WTC11 (cell line): ENCODE results near the gene SLC25A24.

Experiments used
- CREB1 ChIP-seq: sonication (generic); formaldehyde crosslinking; IDR thresholded peaks from 2 replicates; pipeline ENCODE4 v1.8.0; 2023; ENCODE audit warnings: mild to moderate bottlenecking, missing genetic modification reagents
- CTCF ChIP-seq: fragments of 200-600 bp; IDR thresholded peaks from 2 replicates; pipeline ENCODE4 v1.8.0; 2022; ENCODE audit warnings: antibody characterized with exemption
- ESRRA ChIP-seq: sonication (generic); formaldehyde crosslinking; IDR thresholded peaks from 2 replicates; pipeline ENCODE4 v1.8.1; 2022; ENCODE audit warnings: mild to moderate bottlenecking, missing genetic modification reagents, borderline replicate concordance
- FOXJ3 ChIP-seq: sonication (generic); formaldehyde crosslinking; IDR thresholded peaks from 2 replicates; pipeline ENCODE4 v1.9.0; 2021; ENCODE audit warnings: missing genetic modification reagents, mild to moderate bottlenecking, borderline replicate concordance
- FOXP1 ChIP-seq: sonication (generic); formaldehyde crosslinking; IDR thresholded peaks from 2 replicates; pipeline ENCODE4 v1.8.0; 2022; ENCODE audit warnings: missing genetic modification reagents, mild to moderate bottlenecking, moderate library complexity, borderline replicate concordance
- KAT7 ChIP-seq: sonication (generic); formaldehyde crosslinking; IDR thresholded peaks from 2 replicates; pipeline ENCODE4 v1.8.1; 2023; ENCODE audit warnings: missing genetic modification reagents, mild to moderate bottlenecking, borderline replicate concordance
- MAX ChIP-seq: sonication (generic); formaldehyde crosslinking; IDR thresholded peaks from 2 replicates; pipeline ENCODE4 v1.8.0; 2022; ENCODE audit warnings: mild to moderate bottlenecking, missing genetic modification reagents
- NFE2L1 ChIP-seq: sonication (generic); formaldehyde crosslinking; IDR thresholded peaks from 2 replicates; pipeline ENCODE4 v1.8.1; 2023; ENCODE audit warnings: missing genetic modification reagents
- SP1 ChIP-seq: sonication (generic); formaldehyde crosslinking; conservative IDR thresholded peaks from 2 replicates; pipeline ENCODE4 v1.8.1; 2022; ENCODE audit warnings: missing genetic modification reagents
- TEAD4 ChIP-seq: sonication (generic); formaldehyde crosslinking; IDR thresholded peaks from 2 replicates; pipeline ENCODE4 v1.8.0; 2022; ENCODE audit warnings: mild to moderate bottlenecking, missing genetic modification reagents
- TF ChIP-seq, protein P1 (sequence below): sonication (generic); formaldehyde crosslinking; IDR thresholded peaks from 2 replicates; pipeline ENCODE4 v1.8.1; 2023; ENCODE audit warnings: mild to moderate bottlenecking, missing genetic modification reagents, moderate library complexity
- TF ChIP-seq, protein P2 (sequence below): sonication (generic); formaldehyde crosslinking; IDR thresholded peaks from 2 replicates; pipeline ENCODE4 v1.8.0; 2022; ENCODE audit warnings: missing genetic modification reagents
- TF ChIP-seq, protein P3 (sequence below): sonication (generic); formaldehyde crosslinking; IDR thresholded peaks from 2 replicates; pipeline ENCODE4 v1.8.1; 2023; ENCODE audit warnings: mild to moderate bottlenecking, moderate library complexity, missing genetic modification reagents
- TF ChIP-seq, protein P4 (sequence below): sonication (generic); formaldehyde crosslinking; IDR thresholded peaks from 2 replicates; pipeline ENCODE4 v1.8.0; 2023; ENCODE audit warnings: missing genetic modification reagents

- TF ChIP-seq CTCF, result no peak
- TF ChIP-seq, protein P1, sequence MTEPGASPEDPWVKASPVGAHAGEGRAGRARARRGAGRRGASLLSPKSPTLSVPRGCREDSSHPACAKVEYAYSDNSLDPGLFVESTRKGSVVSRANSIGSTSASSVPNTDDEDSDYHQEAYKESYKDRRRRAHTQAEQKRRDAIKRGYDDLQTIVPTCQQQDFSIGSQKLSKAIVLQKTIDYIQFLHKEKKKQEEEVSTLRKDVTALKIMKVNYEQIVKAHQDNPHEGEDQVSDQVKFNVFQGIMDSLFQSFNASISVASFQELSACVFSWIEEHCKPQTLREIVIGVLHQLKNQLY (CRISPR knock-in tag), result no peak
- no peak for TF ChIP-seq TEAD4 (CRISPR knock-in tag)
- TF ChIP-seq, protein P2, sequence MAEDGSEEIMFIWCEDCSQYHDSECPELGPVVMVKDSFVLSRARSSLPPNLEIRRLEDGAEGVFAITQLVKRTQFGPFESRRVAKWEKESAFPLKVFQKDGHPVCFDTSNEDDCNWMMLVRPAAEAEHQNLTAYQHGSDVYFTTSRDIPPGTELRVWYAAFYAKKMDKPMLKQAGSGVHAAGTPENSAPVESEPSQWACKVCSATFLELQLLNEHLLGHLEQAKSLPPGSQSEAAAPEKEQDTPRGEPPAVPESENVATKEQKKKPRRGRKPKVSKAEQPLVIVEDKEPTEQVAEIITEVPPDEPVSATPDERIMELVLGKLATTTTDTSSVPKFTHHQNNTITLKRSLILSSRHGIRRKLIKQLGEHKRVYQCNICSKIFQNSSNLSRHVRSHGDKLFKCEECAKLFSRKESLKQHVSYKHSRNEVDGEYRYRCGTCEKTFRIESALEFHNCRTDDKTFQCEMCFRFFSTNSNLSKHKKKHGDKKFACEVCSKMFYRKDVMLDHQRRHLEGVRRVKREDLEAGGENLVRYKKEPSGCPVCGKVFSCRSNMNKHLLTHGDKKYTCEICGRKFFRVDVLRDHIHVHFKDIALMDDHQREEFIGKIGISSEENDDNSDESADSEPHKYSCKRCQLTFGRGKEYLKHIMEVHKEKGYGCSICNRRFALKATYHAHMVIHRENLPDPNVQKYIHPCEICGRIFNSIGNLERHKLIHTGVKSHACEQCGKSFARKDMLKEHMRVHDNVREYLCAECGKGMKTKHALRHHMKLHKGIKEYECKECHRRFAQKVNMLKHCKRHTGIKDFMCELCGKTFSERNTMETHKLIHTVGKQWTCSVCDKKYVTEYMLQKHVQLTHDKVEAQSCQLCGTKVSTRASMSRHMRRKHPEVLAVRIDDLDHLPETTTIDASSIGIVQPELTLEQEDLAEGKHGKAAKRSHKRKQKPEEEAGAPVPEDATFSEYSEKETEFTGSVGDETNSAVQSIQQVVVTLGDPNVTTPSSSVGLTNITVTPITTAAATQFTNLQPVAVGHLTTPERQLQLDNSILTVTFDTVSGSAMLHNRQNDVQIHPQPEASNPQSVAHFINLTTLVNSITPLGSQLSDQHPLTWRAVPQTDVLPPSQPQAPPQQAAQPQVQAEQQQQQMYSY (CRISPR knock-in tag), result no peak
- TF ChIP-seq FOXP1 (CRISPR knock-in tag), result no peak
- TF ChIP-seq KAT7 (CRISPR knock-in tag), result no peak
- TF ChIP-seq, protein P3, sequence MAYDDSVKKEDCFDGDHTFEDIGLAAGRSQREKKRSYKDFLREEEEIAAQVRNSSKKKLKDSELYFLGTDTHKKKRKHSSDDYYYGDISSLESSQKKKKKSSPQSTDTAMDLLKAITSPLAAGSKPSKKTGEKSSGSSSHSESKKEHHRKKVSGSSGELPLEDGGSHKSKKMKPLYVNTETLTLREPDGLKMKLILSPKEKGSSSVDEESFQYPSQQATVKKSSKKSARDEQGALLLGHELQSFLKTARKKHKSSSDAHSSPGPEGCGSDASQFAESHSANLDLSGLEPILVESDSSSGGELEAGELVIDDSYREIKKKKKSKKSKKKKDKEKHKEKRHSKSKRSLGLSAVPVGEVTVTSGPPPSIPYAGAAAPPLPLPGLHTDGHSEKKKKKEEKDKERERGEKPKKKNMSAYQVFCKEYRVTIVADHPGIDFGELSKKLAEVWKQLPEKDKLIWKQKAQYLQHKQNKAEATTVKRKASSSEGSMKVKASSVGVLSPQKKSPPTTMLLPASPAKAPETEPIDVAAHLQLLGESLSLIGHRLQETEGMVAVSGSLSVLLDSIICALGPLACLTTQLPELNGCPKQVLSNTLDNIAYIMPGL, result no peak
- TF ChIP-seq SP1 (CRISPR knock-in tag), result no peak
- no peak for TF ChIP-seq FOXJ3 (CRISPR knock-in tag)
- TF ChIP-seq ESRRA (CRISPR knock-in tag), result no peak
- no peak for TF ChIP-seq NFE2L1
- TF ChIP-seq MAX (CRISPR knock-in tag), result no peak
- TF ChIP-seq, protein P4, sequence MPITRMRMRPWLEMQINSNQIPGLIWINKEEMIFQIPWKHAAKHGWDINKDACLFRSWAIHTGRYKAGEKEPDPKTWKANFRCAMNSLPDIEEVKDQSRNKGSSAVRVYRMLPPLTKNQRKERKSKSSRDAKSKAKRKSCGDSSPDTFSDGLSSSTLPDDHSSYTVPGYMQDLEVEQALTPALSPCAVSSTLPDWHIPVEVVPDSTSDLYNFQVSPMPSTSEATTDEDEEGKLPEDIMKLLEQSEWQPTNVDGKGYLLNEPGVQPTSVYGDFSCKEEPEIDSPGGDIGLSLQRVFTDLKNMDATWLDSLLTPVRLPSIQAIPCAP (CRISPR knock-in tag), result no peak
- TF ChIP-seq CREB1 (CRISPR knock-in tag), result no peak
Measured at GRCh38 chr1:108209456-108210108, 9.4 kb upstream of the SLC25A24 start.
